Nephron progenitor cell (in vitro differentiated cells): ENCODE data around the gene TRPV6.

ENCODE experiments used
- DNase-seq: peaks from one replicate; pipeline ENCODE4 v3.0.0; 2021
- H3K27ac Mint-ChIP-seq: 2 replicates; pipeline ENCODE4 v1.8.0; 2021; ENCODE audit warnings: mild to moderate bottlenecking, moderate library complexity, mixed read lengths
- H3K27me3 Mint-ChIP-seq: 2 replicates; pipeline ENCODE4 v1.8.0; 2021; ENCODE audit warnings: mild to moderate bottlenecking, low read depth, mixed read lengths; ENCODE audit not compliant: poor library complexity
- H3K36me3 Mint-ChIP-seq: 2 replicates; pipeline ENCODE4 v1.8.0; 2021; ENCODE audit warnings: low read depth, mixed read lengths
- H3K4me1 Mint-ChIP-seq: 2 replicates; pipeline ENCODE4 v1.8.0; 2021; ENCODE audit warnings: mixed read lengths
- H3K4me3 Mint-ChIP-seq: 2 replicates; pipeline ENCODE4 v1.8.0; 2021; ENCODE audit warnings: mild to moderate bottlenecking, moderate library complexity, mixed read lengths
- H3K9me3 Mint-ChIP-seq: 2 replicates; pipeline ENCODE4 v1.8.0; 2021; ENCODE audit warnings: mild to moderate bottlenecking, moderate library complexity, mixed read lengths
- CTCF ChIP-seq: fragments of 200-600 bp; sonication (generic); IDR thresholded peaks from 2 replicates; pipeline ENCODE4 v1.5.0; 2021; ENCODE audit warnings: antibody characterized with exemption

TRPV6 gene

DNA sequence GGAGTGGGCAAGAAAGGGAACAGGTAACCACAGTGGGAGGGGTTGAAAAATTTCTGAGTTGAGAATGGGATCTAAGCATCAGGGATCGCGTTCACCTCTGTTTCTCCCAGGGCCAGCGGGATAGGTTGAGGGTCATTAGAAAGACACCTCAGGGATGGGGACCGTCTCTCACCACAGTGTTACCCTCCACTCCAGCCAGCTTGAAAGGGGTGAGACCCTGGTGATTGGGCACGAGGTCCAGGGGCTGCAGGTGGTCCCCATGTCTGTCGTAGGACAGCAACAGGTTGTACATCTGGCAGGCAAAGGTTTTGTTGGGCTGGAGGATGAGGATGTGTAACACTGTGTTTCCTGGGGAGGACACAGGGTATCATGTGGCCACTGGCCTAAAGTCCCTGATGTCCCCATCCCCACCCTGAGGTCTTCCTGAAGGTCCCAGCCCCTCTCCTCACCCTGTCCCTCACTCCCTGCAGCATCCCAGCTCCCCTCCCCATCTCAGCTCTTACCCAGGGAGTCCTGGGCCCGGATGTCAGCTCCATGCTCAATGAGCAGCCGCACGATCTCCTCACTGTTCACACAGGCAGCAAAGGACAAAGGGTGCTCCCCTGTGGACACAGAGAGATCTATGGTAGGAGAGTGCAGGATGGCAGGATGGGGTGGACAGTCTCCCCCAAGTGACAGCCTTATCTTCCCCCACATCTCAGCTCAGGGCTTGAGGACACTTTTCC lies 9.1 kb downstream of the TRPV6 start:
- Mint-ChIP-seq H3K4me3 (no peak overlapping the region), H3K4me1 (peaks cover 4% of the 10 kb centered on the region), H3K27me3 (peaks cover 25% of the 10 kb centered on the region), H3K27ac (peak overlapping the region; percentile 48), H3K36me3 (peaks cover 56% of the 10 kb centered on the region), H3K9me3 (no peaks in the 10 kb centered on the region)
- no peak for TF ChIP-seq CTCF
- DNase-seq, result no peak

- peaks cover 25% of the 10 kb centered on the region for H3K27me3 Mint-ChIP-seq
- no peaks in the 10 kb centered on the region for H3K4me1 Mint-ChIP-seq
- TF ChIP-seq CTCF, result no peak
- H3K27ac Mint-ChIP-seq, result no peak overlapping the region
- H3K36me3 Mint-ChIP-seq, result peaks cover 64% of the 10 kb centered on the region
- no peak overlapping the region for H3K4me3 Mint-ChIP-seq
- no peaks in the 10 kb centered on the region for H3K9me3 Mint-ChIP-seq
- no peak for DNase-seq
These were observed 10.1 kb downstream of the TRPV6 start for GRCh38 chr7:142875456-142875855.

GRCh38 chr7:142874837-142875236 lies 10.7 kb downstream of the TRPV6 start:
- Mint-ChIP-seq H3K27me3 (peaks cover 20% of the 10 kb centered on the region), H3K9me3 (no peaks in the 10 kb centered on the region), H3K4me3 (no peak overlapping the region), H3K36me3 (peaks cover 67% of the 10 kb centered on the region), H3K27ac (no peak overlapping the region), H3K4me1 (no peaks in the 10 kb centered on the region)
- no peak for TF ChIP-seq CTCF
- DNase-seq, result no peak

DNA sequence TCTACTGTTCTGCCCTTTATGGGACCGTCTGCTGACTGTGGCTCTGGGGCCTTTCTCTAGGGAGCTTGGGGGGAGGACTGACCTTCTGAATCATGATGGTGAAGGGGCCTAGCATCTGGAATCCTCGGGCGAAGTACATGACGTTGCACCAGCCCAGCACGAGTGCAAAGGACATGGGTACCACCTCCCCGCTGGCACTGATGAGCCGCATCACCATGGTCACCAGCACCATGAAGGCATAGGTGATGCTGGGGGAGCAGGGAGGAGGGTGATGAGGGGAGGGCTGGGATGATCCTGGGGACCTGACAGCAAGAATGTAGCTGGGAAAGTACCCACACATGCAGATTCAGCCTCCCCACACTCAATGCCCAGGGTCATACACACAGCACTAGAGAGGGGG lies 11.1 kb downstream of the TRPV6 start:
- DNase-seq, result no peak
- no peak overlapping the region for H3K27ac Mint-ChIP-seq
- H3K4me3 Mint-ChIP-seq, result no peak overlapping the region
- no peak for TF ChIP-seq CTCF
- H3K4me1 Mint-ChIP-seq, result no peaks in the 10 kb centered on the region
- H3K9me3 Mint-ChIP-seq, result no peaks in the 10 kb centered on the region
- peaks cover 17% of the 10 kb centered on the region for H3K27me3 Mint-ChIP-seq
- H3K36me3 Mint-ChIP-seq, result peaks cover 70% of the 10 kb centered on the region

- Mint-ChIP-seq H3K4me1 (no peaks in the 10 kb centered on the region), H3K27ac (no peak overlapping the region), H3K36me3 (peaks cover 70% of the 10 kb centered on the region), H3K27me3 (peaks cover 14% of the 10 kb centered on the region), H3K9me3 (no peaks in the 10 kb centered on the region), H3K4me3 (no peak overlapping the region)
- DNase-seq, result no peak
- no peak for TF ChIP-seq CTCF
These were observed 11.7 kb downstream of the TRPV6 start for GRCh38 chr7:142873871-142874270.

GRCh38 chr7:142873281-142873784 lies 12.2 kb downstream of the TRPV6 start:
- DNase-seq, result peak; percentile 33
- H3K27ac Mint-ChIP-seq, result no peak overlapping the region
- TF ChIP-seq CTCF, result peak; percentile 44
- no peak overlapping the region for H3K4me3 Mint-ChIP-seq
- H3K9me3 Mint-ChIP-seq, result no peaks in the 10 kb centered on the region
- peaks cover 14% of the 10 kb centered on the region for H3K27me3 Mint-ChIP-seq
- peaks cover 70% of the 10 kb centered on the region for H3K36me3 Mint-ChIP-seq
- no peaks in the 10 kb centered on the region for H3K4me1 Mint-ChIP-seq
